SK-N-SH treated with all-trans-retinoic acid at 6 μM for 48 hours (cell line): Measurements from ENCODE around the gene PLEKHO1.

Experiments used
- ARNTL ChIP-seq: fragments of 450-650 bp; formaldehyde crosslinking; IDR thresholded peaks from 2 replicates; pipeline ENCODE4 v1.5.0; 2020; ENCODE audit warnings: low read depth, mild to moderate bottlenecking, moderate library complexity, borderline replicate concordance
- CREB5 ChIP-seq: fragments of 250-450 bp; sonication (Bioruptor Pico); IDR thresholded peaks from 2 replicates; pipeline ENCODE4 v1.5.1; 2020; ENCODE audit warnings: low read depth, mild to moderate bottlenecking, moderate library complexity
- OSR1 ChIP-seq: fragments of 250-450 bp; sonication (Bioruptor Pico); IDR thresholded peaks from 2 replicates; pipeline ENCODE4 v1.8.0; 2022; ENCODE audit warnings: moderate library complexity, mild to moderate bottlenecking, inconsistent platforms
- PATZ1 ChIP-seq: fragments of 250-450 bp; sonication (Bioruptor Pico); IDR thresholded peaks from 2 replicates; pipeline ENCODE4 v1.8.0; 2020; ENCODE audit warnings: mild to moderate bottlenecking, moderate library complexity, borderline replicate concordance
- PPARA ChIP-seq: fragments of 250-450 bp; sonication (Bioruptor Pico); IDR thresholded peaks from 2 replicates; pipeline ENCODE4 v1.5.0; 2020; ENCODE audit warnings: mild to moderate bottlenecking, borderline replicate concordance
- TCF4 ChIP-seq: fragments of 250-450 bp; sonication (Bioruptor Pico); IDR thresholded peaks from 2 replicates; pipeline ENCODE4 v1.8.0; 2021; ENCODE audit warnings: mild to moderate bottlenecking, moderate library complexity, borderline replicate concordance
- ZC3H10 ChIP-seq: fragments of 250-450 bp; sonication (Bioruptor Pico); IDR thresholded peaks from 2 replicates; pipeline ENCODE4 v1.5.1; 2021; ENCODE audit warnings: mild to moderate bottlenecking, moderate library complexity
- ZFP3 ChIP-seq: fragments of 250-450 bp; sonication (Bioruptor Pico); IDR thresholded peaks from 2 replicates; pipeline ENCODE4 v1.5.0; 2020; ENCODE audit warnings: mild to moderate bottlenecking, moderate library complexity
- ZFP30 ChIP-seq: fragments of 450-650 bp; formaldehyde crosslinking; IDR thresholded peaks from 2 replicates; pipeline ENCODE4 v1.5.0; 2022; ENCODE audit warnings: mild to moderate bottlenecking, moderate library complexity

DNA sequence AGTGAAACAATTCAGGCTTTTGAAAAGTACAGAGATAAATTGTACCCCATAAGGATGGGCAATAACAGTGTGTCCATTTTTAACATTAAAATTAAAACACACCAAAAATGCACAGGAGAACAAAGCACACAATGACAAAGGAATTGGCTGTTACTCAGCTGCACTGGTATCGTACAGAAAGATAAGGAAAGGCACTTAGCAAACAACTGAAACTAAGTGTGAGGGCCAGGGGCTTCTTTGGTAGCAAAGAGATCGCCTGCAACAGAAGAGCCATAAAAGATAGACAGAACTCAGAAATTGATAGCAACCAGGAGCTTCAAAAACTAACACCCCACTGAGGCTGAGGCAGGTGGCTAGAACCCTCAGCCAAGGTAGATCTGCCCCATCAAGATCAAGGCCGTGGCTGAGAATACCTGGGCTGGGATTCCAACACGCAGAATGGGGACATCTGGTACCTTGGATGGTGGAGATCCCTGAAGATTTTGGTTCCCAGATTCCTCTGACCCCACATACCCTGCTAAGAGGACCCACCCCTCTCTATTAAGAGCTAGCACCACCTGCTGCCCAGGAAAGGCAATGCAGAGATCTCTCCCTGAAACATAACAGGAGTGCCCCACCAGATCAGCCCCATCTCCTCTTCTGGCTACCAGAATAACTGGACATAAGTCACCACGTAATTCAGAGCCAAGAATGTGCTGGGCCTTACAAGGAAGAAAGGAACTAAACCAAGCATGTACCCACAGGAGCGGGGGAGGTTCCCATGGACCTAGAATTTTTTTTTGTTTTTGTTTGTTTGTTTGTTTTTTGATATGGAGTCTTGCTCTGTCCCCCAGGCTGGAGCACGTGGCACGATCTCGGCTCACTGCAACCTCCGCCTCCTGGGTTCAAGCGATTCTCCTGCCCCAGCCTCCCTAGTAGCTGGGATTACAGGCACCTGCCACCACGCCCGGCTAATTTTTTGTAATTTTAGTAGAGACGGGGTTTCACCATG lies 16.2 kb downstream of the PLEKHO1 start:
- TF ChIP-seq CREB5 (no peak), OSR1 (CRISPR knock-in tag) (no peak), ZFP3 (CRISPR knock-in tag) (no peak), ARNTL (CRISPR knock-in tag) (no peak), ZFP30 (CRISPR knock-in tag) (no peak), PATZ1 (no peak), PPARA (CRISPR knock-in tag) (no peak), TCF4 (no peak), ZC3H10 (CRISPR knock-in tag) (no peak)
